Mucosa of descending colon (tissue), 3 donors: ENCODE results near the gene NEUROD6. TPM values are rescaled to one million over a fixed set of nuclear protein-coding genes. Genes with fewer than 3 reads are reported as not detected.
A peak's percentile ranks its signal among the peaks of the same experiment; 100 is the strongest.

ENCODE experiments used
- ATAC-seq: fragments of 200-7000 bp; cut with Tn5 transposase; one replicate; pipeline ENCODE4 v1.9.1; 2020; ENCODE audit warnings: mild to moderate bottlenecking, moderate library complexity
- DNase-seq, 3 donors: peaks; one replicate each; pipeline ENCODE4 v3.0.0-alpha.2; 2020
- H3K36me3 ChIP-seq: fragments of 200-600 bp; one replicate; pipeline ENCODE4 v1.8.0; 2021; ENCODE audit warnings: low read depth, mild to moderate bottlenecking
- H3K4me1 ChIP-seq: fragments of 200-600 bp; one replicate; pipeline ENCODE4 v1.8.0; 2021; ENCODE audit warnings: low read depth, mild to moderate bottlenecking
- H3K4me3 ChIP-seq: fragments of 200-600 bp; one replicate; pipeline ENCODE4 v1.8.0; 2021; ENCODE audit warnings: mild to moderate bottlenecking
- H3K9me3 ChIP-seq: fragments of 200-600 bp; one replicate; pipeline ENCODE4 v1.8.0; 2021; ENCODE audit warnings: mild to moderate bottlenecking
- intact Hi-C, 2 donors: fragments of 100-400 bp; cut with DNase I in 1 of 2; cut with micrococcal nuclease in 1 of 2; formaldehyde crosslinking; loops; one replicate each; pipeline versions ENCODE4 v1.11.0 to v1.11.1; 2022; cut with DNase I, micrococcal nuclease
- total RNA-seq, 3 donors: library from RNA; stranded (reverse); fragmentation: NEBNext Ultra II Directional in 2 of 3; extraction: Animal tissue kit (Norgen Biotek cat#: 25700) in 2 of 3; gene quantifications; one replicate each; pipeline versions ENCODE4 v1.2.1 to v1.2.4, GENCODE V29; 2021 to 2023
- TF ChIP-seq, protein P1 (sequence below): fragments of 200-600 bp; IDR thresholded peaks from one replicate; pipeline ENCODE4 v1.8.0; 2022; ENCODE audit warnings: antibody characterized with exemption, mild to moderate bottlenecking
- donor health status: DM: no; HTN: no; CAD: no; lungs with moderate emphysema.
- donor health status: DM: no; HTN: no; CAD: no.
- donor health status: DM: no; HTN: yes; CAD: no.

The NEUROD6 gene
- total RNA-seq, 3 donors from 2014 or later = not detected

DNA sequence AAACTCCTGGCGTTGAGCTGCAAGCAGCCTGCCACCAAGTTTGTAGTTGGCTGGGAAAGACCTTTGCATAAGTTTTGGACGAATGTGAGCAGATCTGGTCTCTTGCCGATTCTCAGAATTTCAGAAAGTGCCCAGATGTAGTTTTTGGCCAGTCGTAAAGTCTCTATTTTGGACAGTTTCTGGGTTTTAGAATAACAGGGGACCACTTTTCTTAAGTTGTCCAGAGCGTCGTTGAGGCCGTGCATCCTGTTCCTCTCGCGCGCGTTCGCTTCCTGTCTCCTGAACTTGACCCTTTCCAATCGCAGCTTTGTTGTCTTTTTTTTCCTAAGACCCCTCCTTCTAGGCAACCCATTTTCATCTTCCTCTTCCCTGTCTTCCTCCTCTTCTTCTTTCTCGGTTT, 1.8 kb downstream of the NEUROD6 start:
- Histone ChIP-seq H3K36me3 (no peaks in the 10 kb centered on the region), H3K9me3 (no peaks in the 10 kb centered on the region), H3K4me3 (no peak overlapping the region), H3K4me1 (peaks cover 8% of the 10 kb centered on the region)
- DNase-seq (no peak), ATAC-seq (no peak)
- TF ChIP-seq, protein P1, sequence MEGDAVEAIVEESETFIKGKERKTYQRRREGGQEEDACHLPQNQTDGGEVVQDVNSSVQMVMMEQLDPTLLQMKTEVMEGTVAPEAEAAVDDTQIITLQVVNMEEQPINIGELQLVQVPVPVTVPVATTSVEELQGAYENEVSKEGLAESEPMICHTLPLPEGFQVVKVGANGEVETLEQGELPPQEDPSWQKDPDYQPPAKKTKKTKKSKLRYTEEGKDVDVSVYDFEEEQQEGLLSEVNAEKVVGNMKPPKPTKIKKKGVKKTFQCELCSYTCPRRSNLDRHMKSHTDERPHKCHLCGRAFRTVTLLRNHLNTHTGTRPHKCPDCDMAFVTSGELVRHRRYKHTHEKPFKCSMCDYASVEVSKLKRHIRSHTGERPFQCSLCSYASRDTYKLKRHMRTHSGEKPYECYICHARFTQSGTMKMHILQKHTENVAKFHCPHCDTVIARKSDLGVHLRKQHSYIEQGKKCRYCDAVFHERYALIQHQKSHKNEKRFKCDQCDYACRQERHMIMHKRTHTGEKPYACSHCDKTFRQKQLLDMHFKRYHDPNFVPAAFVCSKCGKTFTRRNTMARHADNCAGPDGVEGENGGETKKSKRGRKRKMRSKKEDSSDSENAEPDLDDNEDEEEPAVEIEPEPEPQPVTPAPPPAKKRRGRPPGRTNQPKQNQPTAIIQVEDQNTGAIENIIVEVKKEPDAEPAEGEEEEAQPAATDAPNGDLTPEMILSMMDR = no peak
- intact Hi-C loops = no loop called here

DNA sequence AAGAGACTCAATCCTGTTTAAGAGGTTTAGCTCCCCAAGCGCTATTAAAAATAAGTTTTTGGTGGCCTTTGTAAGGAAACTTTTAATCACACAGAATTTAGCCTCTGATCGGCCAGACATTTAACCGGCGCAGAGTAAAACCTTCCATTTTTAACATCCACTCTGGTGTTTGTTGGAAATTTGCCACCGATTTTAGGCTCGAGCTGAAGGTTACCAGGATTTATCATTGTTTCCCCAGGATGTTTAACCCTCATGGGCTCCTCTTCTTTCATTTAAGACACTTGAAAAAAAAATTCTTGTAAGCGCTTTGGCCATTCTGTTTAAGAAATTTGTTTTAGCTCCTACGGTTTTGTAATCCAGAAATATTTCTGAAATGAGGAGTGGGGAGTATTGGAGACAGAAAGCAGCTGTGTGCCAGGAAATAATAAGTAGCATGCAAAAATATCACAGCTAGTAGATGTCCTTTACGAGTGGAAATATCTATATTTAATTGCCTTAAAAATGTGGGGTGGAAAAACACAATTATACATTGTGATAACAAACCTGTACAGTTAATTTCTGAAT, 3.4 kb downstream of the NEUROD6 start:
- DNase-seq = no peak
- intact Hi-C loops = no loop called here
- no peak for ATAC-seq
- Histone ChIP-seq H3K36me3 (no peaks in the 10 kb centered on the region), H3K9me3 (no peaks in the 10 kb centered on the region), H3K4me1 (peaks cover 8% of the 10 kb centered on the region), H3K4me3 (no peak overlapping the region)
- TF ChIP-seq, protein P1 = no peak

DNA sequence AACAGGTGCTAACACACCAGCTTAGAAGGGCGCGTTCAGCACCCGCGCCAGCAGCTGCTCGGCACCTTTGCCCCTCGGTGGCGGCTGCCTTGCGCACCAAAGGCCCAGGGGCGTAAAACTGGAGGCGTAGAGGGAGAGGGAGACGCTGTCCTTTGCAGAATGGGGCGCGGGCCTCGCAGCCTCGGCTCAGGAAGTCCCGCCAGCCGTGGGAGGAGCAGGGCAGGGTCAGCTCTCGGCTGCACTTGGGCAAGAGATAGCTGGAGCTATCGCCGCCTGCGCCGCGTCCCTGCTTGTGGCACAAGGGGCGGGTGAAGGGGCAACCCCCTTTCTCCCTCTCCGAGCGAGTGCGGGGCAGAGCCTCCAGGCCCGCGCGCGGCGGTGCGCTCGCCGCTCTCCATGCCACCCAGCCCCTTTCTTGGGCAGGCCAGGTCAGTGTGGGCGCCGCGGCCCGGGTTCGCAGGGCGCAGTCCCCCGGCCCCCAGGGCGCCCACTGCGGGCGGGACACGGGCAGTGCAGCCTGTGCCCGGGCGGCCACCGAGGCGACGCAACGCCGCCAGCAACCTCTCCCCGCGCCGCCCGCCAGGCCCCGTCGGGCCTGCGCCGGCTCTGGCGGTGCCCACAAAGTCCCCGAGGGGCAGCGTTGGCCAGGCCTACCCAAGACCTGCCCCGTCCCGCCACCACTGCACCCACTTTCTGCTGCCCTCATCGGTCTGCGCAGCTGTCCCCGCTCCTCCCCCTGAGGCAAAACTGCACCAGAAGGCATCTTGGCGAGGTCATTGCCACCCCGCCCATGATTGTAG, 4.1 kb downstream of the NEUROD6 start:
- ATAC-seq (peak; percentile 76), DNase-seq (peak in 1 of 3 donors; percentile 32)
- intact Hi-C loops = no loop called here

DNA sequence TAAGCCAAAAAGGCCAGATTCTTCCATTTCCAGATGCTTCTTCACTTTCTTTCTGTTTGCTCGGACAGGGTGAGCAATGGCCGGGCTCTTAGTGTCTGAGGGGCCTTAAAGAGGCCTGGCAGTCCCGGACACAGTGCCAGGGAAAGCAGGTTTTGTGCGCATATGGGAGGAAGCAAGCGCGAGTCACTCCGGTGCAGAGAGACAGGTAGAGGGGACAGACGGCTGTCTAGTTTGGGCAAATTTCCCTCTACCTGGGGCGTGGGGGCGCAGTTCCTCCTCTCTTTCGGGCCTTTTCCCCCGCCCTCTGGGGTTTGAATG, 4.7 kb downstream of the NEUROD6 start:
- ATAC-seq (no peak), DNase-seq (no peak)
- Histone ChIP-seq H3K4me3 (no peak overlapping the region), H3K36me3 (no peaks in the 10 kb centered on the region), H3K9me3 (no peaks in the 10 kb centered on the region), H3K4me1 (peaks cover 8% of the 10 kb centered on the region)
- intact Hi-C loops = no loop called here
- TF ChIP-seq, protein P1 = no peak

More for the DNA sequence above, 4.1 kb downstream of the NEUROD6 start:
- no peaks in the 10 kb centered on the region for H3K9me3 ChIP-seq
- no peak overlapping the region for H3K4me3 ChIP-seq
- peaks cover 8% of the 10 kb centered on the region for H3K4me1 ChIP-seq
- no peaks in the 10 kb centered on the region for H3K36me3 ChIP-seq
- TF ChIP-seq, protein P1 = no peak

DNA sequence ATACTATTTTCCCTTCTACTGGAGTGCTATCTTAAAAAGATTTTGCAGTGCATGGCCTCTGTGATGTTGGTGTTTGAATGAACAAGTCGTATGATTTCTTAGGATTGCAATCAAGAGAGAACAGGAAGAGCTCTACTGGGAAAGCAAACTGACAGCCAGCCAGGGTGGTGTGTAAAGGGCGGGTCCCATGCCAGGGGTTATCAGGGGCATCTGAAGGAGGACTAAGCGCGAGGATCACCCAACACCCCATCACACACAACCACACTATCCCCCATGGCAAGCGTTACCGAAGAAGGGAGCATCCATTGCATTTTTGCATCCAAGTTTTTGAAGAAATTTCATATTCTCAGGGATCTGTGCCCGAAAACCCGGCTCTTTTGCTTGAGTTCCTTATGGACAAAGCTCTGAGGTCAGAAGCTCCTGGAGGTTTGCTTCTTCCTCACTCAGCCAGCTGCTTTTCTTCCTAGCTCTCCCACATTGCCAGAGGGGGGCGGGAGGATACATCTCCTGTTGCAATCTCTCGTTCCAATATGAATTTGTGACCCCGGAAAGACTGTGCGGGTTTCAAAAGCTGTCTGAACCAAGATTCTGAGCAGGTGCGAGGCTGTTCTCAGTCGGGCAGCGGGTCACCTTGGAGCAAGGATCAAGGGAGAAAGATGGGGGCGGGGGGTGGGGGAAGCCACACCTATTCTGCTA, 5.2 kb downstream of the NEUROD6 start:
- Histone ChIP-seq H3K9me3 (no peaks in the 10 kb centered on the region), H3K36me3 (no peaks in the 10 kb centered on the region), H3K4me3 (no peak overlapping the region), H3K4me1 (peaks cover 8% of the 10 kb centered on the region)
- intact Hi-C loops = no loop called here
- DNase-seq (no peak), ATAC-seq (no peak)
- TF ChIP-seq, protein P1 = no peak
